GM12891 (cell line): Measurements from ENCODE around the gene FBXW9.
A peak's percentile ranks its signal among the peaks of the same experiment; 100 is the strongest.
"Not testable (repeated sequence)": the region's sequence is repeated elsewhere in the genome, so short reads cannot be mapped to it uniquely, and the experiment has no call there.

Experiments
- DNase-seq: peaks from one replicate; pipeline ENCODE4 v3.0.0; 2011; ENCODE audit warnings: low spot score; ENCODE audit not compliant: insufficient read length
- FAIRE-seq: peaks from 2 replicates; lab custom pipeline; 2011; peaks lifted over from hg19 to GRCh38; lab: Jason Lieb, UNC
- PAX5 ChIP-seq: IDR thresholded peaks from 2 replicates; pipeline ENCODE4 v1.6.1; 2011; ENCODE audit warnings: low read length, moderate library complexity, mild to moderate bottlenecking; ENCODE audit not compliant: insufficient read depth, severe bottlenecking
- POLR2A ChIP-seq: IDR thresholded peaks from 2 replicates; pipeline ENCODE4 v1.6.1; 2011; ENCODE audit warnings: low read depth, low read length, control low read depth
- POLR2AphosphoS5 ChIP-seq: IDR thresholded peaks from 2 replicates; pipeline ENCODE4 v1.6.1; 2011; ENCODE audit warnings: low read depth, low read length, control low read depth
- POU2F2 ChIP-seq: IDR thresholded peaks from 2 replicates; pipeline ENCODE4 v1.6.1; 2011; ENCODE audit warnings: low read depth, mild to moderate bottlenecking, control low read depth, low read length, moderate library complexity
- SPI1 ChIP-seq: IDR thresholded peaks from 2 replicates; pipeline ENCODE4 v1.6.1; 2011; ENCODE audit warnings: low read depth, low read length, control low read depth
- TAF1 ChIP-seq: IDR thresholded peaks from 2 replicates; pipeline ENCODE4 v1.6.1; 2011; ENCODE audit warnings: low read depth, low read length, control low read depth

The FBXW9 gene

DNA sequence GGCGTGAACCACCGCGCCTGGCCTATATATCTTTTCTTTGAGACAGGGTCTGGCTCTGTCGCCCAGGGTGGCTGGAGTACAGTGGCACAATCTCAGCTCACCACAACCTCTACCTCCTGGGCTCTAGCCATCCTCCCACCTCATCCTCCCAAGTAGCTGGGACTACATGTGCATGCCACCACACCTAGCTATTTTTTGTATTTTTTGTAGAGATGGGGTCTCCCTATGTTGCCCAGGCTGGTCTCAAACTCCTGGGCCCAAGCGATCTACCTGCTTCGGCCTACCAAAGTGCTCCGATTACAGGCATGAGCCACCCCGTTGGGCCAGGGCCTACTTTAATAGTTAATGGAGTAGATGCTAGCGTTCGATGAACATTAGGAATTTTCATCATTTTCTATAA, 23.9 kb upstream of the FBXW9 start:
- DNase-seq: no peak
- FAIRE-seq: no peak
- TF ChIP-seq POLR2A (no peak), SPI1 (no peak)

DNA sequence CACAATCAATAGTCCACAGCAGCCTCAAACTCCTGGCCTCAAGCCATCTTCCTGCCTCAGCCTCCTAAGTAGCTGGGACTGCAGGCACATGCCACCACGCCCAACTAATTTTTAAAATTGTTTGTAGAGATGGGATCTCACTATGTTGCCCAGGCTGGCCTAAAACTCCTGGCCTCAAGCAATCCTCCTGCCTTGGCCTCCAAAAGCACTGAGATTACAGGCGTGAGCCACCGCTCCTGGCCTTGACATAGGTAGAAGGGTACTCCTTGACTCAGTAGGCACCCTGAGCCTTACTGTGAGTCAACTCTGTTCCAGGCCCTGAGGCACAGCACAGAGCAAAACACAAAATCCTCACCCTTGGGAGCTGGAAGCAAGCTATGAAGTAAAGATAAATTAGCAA, 19.5 kb upstream of the FBXW9 start:
- DNase-seq (no peak), FAIRE-seq (no peak)
- TF ChIP-seq POLR2A: no peak
- TF ChIP-seq POU2F2: no peak
- TF ChIP-seq POLR2AphosphoS5: no peak
- TF ChIP-seq PAX5: no peak
- TF ChIP-seq TAF1: no peak
- no peak for TF ChIP-seq SPI1

DNA sequence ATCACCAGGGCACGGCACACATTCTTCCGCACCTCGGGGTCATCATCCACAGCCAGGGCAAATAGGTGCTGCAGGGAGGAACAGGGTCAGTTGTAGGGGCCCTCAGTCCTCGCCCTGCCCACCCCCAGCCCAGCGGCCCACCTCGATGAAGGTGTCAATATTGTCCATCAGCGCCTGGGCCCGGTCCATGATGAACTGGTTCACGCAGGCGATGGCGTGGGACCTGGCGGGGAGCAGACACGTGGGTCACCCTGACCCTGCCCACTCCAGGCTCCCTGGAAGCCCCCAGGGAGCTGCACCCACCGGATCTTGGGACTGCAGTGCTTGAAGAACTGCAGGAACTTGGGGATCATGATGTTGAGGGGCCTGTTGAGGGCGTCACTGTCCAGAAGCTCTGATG, 18.7 kb upstream of the FBXW9 start:
- FAIRE-seq (no peak), DNase-seq (no peak)
- TF ChIP-seq PAX5: no peak
- TF ChIP-seq POLR2A: no peak

DNA sequence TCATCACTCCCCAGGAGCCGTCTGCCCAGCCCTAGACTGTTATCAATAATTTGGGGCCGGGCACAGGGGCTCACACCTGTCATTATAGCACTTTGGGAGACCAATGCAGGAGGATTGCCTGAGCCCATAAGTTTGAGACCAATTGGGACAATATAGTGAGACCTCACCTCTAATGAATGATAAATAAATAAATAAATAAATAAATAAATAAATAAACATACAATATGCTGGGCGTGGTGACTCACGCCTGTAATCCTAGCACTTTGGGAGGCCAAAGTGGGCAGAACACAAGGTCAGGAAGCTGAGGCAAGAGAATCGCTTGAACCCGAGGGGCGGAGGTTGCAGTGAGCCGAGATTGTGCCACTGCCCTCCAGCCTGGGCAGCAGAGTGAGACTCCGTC, 16.9 kb upstream of the FBXW9 start:
- DNase-seq, FAIRE-seq: not testable (repeated sequence)

DNA sequence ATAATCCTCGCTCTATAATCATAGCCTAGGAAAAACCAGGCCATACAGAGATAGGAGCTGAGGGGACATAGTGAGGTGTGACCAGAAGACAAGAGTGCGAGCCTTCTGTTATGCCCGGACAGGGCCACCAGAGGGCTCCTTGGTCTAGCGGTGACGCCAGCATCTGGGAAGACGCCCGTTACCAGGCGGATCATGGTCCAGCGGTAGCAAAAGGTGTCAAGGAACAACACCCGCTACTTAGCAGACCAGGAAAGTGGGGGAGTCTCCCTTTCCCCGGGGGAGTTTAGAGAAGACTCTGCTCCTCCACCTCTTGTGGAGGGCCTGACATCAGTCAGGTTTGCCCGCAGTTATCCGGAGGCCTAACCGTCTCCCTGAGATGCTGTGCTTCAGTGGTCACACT, 15.6 kb upstream of the FBXW9 start:
- not testable (repeated sequence) for DNase-seq, FAIRE-seq

DNA sequence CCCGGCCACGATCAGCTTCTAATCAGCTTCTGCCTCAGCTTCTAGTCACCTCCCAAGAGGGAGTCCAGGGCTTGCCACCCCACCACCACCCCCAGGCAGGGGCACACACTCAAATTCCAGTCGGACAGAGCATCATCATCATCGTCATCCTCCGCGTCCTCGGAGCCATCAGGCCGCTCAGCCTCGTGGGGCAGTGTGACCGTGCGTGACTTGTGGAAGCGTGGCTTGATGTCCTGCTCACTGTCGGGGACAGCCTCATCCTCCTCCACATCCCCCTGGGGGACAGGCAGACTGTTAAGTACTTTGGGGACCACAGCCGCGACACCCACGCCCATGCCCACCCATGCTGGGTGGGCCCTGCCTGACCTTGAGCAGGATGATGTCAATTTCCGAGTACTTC, 14.8 kb upstream of the FBXW9 start:
- TF ChIP-seq PAX5 (no peak), POLR2A (no peak), POU2F2 (no peak), SPI1 (no peak), TAF1 (no peak), POLR2AphosphoS5 (no peak)
- no peak for FAIRE-seq
- DNase-seq: no peak

DNA sequence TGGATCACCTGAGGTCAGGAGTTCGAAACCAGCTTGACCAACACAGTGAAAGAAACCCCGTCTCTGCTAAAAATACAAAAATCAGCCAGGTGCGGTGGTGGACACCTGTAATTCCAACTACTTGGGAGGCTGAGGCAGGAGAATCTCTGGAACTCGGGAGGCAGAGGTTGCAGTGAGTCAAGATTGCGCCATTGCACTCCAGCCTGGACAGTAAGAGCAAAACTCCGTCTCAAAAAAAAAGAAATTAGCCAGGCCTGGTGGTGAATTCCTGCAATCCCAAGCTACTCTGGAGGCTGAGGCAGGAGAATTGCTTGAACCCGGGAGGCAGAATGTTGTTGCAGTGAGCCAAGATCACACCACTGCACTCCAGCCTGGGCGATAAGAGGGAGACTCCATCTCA, 12.2 kb upstream of the FBXW9 start:
- no peak for TF ChIP-seq TAF1
- TF ChIP-seq POLR2A: no peak
- no peak for TF ChIP-seq POLR2AphosphoS5
- no peak for TF ChIP-seq PAX5
- TF ChIP-seq POU2F2: no peak
- TF ChIP-seq SPI1: no peak
- no peak for FAIRE-seq
- DNase-seq: no peak

DNA sequence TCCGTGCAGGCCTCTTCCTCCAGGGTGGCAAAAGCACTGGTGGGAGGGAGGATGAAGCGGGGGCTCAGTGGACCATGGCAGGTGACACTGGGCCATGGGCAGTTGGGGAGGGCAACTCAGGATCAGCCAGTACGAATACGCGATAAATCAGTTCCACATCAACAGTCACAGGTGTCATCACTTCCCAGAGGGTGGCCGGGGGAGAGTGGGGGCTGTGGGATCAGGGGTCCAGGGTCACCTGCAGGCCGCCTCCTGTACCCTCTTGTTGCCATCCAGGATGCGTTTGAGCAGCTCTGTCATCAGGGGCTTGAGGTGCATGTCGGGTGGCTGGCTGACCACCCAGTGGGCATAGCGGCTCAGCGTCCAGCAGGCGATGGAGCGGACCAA, 9.9 kb upstream of the FBXW9 start:
- no peak for DNase-seq
- TF ChIP-seq POU2F2: no peak
- TF ChIP-seq SPI1: no peak
- peak; percentile 18; the same call in 1 of the 2 replicates for TF ChIP-seq POLR2AphosphoS5
- no peak for TF ChIP-seq POLR2A
- TF ChIP-seq PAX5: no peak
- TF ChIP-seq TAF1: no peak
- no peak for FAIRE-seq

DNA sequence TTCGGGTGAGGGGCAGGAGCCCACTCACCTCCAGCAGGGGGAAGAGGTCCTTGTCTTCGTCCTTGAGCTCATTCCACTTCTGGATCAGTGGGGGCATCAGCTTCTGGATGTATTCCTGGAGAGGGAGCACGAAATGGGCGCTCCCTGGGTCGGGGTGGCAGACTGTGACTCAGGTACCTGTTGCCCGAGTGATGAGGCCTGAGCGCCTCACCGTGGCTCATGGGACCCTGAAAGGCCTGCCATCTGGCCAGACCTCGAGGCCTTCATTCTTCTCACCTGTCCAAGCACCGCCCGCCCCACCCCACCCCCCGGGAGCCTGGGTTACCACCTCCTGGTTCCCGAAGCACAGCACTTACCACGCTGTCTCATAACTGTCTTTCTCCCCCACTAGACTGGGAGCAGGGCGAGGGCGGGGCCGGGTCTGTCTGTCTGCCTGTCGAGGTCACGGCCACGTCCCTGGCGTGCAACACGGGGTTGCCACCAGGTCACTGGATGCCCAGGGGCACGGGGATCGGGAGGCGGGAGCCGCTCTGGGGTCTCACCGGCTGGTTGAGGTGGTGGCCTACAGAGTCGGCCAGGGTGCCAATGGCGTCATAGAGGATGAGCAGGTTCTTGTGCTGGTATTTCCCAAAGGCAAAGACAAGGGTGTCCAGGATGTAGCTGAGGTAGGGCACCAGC, 9.4 kb upstream of the FBXW9 start:
- DNase-seq: no peak
- TF ChIP-seq TAF1: no peak
- TF ChIP-seq SPI1: no peak
- no peak for TF ChIP-seq POU2F2
- TF ChIP-seq PAX5: no peak
- TF ChIP-seq POLR2A: no peak
- no peak for TF ChIP-seq POLR2AphosphoS5
- FAIRE-seq: no peak

DNA sequence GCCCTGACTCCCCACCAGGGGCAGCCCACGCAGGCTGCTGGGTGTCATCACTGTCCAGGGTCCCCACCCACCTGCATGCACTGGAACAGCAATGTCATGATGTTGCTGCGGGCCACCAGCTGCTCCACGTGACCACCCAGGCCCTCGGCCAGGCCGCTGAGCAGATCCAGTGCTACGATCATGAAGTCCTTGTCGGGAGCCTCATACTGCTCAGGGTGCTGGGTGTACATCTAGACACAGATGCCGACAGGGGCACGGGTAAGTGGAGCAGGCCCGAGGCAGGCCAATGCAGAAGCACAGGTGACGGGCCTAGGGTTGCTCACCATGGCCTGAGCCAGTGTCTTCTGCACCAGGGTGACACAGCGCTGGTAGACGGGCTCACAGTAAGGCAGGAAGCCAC, 8.7 kb upstream of the FBXW9 start:
- no peak for FAIRE-seq
- no peak for TF ChIP-seq TAF1
- no peak for TF ChIP-seq PAX5
- TF ChIP-seq POLR2AphosphoS5: no peak
- TF ChIP-seq POU2F2: no peak
- no peak for TF ChIP-seq SPI1
- no peak for TF ChIP-seq POLR2A

DNA sequence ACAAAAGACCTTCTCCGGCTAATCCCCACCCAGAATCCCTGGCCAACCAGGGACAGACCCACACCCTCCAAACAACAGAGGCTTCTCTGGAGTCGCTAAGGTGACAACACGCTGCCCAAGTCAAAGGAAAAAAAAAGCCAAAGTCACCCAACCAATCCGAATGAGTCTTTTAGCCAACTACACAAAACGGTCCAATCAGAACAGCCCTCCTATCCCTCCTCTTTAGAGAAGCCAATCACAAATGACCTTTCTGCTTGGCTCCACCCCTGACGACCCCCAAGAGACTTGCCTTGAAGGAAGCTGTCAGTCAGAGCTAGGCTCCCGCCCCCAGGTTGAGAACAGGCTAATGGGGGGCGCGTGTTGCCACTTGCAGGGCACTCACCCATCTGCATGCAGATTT, 6.6 kb upstream of the FBXW9 start:
- no peak for FAIRE-seq
- TF ChIP-seq POU2F2 (no peak), POLR2A (no peak), TAF1 (no peak), SPI1 (no peak), PAX5 (no peak), POLR2AphosphoS5 (no peak)
- no peak for DNase-seq

More for the DNA sequence above, 8.7 kb upstream of the FBXW9 start:
- DNase-seq: no peak
